Epithelial cell of proximal tubule (primary cell): Measurements from ENCODE around the gene CLMP. TPM values are rescaled to one million over a fixed set of nuclear protein-coding genes. Genes with fewer than 3 reads are reported as not detected.
"Not testable (repeated sequence)": the region's sequence is repeated elsewhere in the genome, so short reads cannot be mapped to it uniquely, and the experiment has no call there.

ENCODE experiments used
- DNase-seq: peaks from one replicate; pipeline ENCODE4 v3.0.0-alpha.2; 2011; ENCODE audit warnings: low read depth
- H3K4me3 ChIP-seq: 2 replicates; pipeline ENCODE4 v1.5.1; 2011; ENCODE audit warnings: low read depth, mild to moderate bottlenecking, low read length
- total RNA-seq: library from RNA; depleted of rRNA; stranded (reverse); fragments of >200 nt; gene quantifications from 2 replicates; pipeline ENCODE4 v1.2.3, GENCODE V29; 2015
- TF ChIP-seq, protein P1 (sequence below): conservative IDR thresholded peaks from 2 replicates; pipeline ENCODE4 v1.5.1; 2012; ENCODE audit warnings: low read depth, mild to moderate bottlenecking, low read length

Gene CLMP
- total RNA-seq, 1 donor from 2014 or later, result 19.0 TPM

DNA sequence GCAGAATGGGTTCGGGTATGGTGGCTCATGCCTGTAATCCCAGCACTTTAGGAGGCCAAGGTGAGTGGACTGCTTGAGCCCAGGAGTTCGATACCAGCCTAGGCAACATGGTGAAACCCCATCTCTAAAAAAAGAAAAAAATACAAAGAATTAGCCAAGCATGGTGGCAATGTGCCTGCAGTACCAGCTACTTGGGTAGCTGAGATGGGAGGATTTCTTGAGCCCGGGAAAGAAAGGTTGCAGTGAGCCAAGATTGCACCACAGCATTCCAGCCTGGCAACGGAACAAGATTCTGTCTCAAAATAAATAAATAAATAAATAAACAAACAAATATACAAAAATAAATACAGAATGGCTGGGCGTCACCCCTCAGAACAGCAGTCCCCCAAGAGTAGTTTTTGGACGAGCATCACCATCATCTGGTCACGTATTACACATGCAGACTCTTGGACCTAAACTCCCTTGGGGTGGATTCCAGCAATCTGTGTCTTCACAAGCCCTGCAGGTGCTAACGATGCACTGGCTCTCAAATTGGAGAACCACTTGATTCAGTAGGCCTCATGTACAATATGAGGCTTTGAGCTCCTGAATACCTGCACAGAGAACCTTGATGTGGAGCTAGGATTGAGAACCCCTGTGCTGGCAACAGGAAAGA is 33.5 kb downstream of the CLMP start:
- DNase-seq, result no peak

DNA sequence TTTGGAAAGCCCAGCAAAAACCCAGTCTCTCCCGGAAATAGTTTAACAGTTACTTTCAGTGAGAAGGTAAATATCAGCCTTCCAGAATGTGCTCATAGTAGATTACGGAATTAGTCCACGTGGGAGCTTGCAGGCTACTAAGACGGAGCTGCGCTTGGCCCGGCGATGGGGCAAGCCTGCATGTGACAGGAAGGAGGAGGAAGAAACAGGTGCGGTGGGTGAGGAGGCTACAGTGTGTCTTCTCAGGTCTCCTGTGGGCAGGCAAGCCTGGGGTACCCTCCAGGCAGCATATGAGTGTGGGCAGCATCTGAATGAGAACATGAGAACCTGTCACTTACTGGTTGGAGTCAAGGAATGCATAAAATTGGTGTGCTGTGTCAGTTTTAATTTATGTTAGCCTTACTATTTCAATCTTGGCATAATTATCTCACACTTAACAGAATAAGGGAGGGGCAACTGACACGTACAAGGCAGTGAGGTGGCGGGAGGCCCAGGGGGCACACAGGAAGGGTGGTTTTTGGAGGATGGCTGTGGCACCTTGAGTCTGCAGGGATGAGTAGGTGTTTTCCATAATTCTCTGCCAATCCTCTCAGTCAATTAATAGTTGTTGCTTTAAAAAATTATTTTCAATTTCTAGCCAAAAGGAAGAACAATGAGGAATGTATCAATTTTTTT is 35.7 kb downstream of the CLMP start:
- TF ChIP-seq, protein P1, sequence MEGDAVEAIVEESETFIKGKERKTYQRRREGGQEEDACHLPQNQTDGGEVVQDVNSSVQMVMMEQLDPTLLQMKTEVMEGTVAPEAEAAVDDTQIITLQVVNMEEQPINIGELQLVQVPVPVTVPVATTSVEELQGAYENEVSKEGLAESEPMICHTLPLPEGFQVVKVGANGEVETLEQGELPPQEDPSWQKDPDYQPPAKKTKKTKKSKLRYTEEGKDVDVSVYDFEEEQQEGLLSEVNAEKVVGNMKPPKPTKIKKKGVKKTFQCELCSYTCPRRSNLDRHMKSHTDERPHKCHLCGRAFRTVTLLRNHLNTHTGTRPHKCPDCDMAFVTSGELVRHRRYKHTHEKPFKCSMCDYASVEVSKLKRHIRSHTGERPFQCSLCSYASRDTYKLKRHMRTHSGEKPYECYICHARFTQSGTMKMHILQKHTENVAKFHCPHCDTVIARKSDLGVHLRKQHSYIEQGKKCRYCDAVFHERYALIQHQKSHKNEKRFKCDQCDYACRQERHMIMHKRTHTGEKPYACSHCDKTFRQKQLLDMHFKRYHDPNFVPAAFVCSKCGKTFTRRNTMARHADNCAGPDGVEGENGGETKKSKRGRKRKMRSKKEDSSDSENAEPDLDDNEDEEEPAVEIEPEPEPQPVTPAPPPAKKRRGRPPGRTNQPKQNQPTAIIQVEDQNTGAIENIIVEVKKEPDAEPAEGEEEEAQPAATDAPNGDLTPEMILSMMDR, result no peak
- no peak overlapping the region for H3K4me3 ChIP-seq
- no peak for DNase-seq

More for the DNA sequence above, 33.5 kb downstream of the CLMP start:
- TF ChIP-seq, protein P1, result no peak
- no peak overlapping the region for H3K4me3 ChIP-seq

DNA sequence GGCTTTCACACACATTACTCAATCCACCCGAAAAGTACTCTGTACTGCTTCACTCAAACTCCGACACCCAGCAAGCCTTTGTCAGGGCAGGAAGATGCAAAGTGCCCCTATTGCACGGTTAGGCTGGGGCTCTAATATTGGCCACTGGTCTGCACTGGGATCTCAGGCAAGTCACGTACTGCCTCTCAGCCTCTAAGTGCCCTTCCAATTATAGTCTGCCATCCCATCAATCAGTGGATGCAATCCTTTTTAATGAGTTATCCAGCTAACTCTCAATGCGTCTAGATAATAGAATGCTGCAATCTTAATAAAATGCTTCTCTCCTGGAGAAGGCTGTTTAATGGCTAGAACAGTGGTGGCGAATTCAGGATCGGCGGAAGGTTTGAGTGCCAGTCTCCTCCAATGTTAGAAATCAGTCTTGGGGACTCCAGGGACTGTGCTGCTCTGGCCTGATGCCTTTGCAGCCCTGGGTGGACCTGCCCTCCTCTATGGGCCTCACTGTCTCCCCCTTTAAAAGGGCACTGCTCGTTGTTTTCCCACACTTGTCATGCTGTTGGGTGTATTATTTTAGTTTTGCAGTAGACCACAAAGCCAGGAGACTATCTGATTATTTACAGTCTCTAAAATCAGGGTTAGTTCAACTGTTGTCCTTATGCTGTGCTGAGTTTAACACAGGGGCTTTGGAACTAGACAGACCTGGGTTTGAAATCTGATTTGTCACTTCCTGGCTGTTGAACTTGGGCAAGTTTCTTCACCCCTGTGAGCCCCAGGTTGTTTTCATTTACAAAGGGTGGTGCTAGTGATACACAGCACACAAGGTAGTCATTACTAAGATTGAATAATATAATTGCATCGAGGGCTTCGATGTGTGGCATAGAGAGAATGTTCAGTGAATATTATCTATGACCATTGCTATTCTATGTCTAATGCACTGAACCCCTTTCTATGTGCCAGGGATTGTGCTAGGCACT is 36.7 kb downstream of the CLMP start:
- H3K4me3 ChIP-seq, result no peak overlapping the region
- no peak for DNase-seq
- TF ChIP-seq, protein P1, result no peak

DNA sequence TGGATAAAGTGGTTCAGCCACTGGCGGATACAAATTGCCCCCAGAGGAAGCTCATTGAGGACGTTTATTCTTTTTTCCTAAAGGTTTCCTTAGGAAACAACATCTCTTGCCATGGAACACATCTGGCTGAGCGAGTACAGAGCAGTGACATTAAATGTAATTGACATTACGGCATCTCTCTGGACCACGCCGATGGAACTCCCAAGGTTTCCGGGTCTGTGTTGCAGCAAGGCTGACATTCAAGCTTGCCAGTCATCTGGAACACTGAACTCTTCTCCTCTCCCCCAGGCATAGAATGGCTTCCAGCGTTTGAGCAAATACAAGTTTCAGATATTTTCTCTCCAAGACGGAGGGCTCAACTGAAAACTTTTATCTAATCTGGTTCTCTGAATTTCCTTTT is 42.1 kb downstream of the CLMP start:
- DNase-seq, result no peak
- no peak overlapping the region for H3K4me3 ChIP-seq
- TF ChIP-seq, protein P1, result no peak

DNA sequence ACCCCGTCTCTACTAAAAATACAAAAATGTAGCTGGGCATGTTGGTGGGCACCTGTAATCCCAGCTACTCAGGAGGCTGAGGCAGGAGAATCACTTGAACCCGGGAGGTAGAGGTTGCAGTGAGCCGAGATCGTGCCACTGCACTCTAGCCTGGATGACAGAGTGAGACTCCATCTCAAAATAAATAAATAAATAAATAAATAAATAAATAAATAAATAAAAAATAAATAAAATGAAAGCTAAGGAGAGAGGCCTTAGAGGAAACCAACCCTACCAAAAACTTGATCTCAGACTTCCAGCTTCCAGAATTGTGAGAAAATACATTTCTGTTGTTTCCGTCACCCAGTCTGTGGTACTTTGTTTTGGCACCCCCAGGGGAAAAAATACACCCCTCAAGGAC is 42.7 kb downstream of the CLMP start:
- DNase-seq, H3K4me3 ChIP-seq: not testable (repeated sequence)

DNA sequence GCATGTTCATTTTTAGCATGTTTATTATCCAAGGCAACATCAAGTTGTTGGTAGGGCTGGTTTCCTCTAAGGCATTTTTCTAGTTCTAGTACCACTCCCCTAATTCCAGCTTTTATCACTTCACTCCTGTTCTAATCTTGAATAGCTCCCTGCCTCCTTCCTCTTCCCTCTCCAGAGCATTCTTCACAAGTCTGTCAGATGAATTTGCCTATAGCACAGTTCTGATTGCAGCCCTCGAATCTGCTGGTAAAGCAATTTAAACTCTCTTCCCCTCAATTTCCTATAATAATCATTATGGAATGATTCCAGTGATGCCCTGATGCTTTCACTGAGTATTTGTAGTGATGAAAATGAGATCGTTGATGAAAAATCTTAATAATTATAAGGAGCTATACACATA is 43.3 kb downstream of the CLMP start:
- no peak for DNase-seq
- no peak overlapping the region for H3K4me3 ChIP-seq
- TF ChIP-seq, protein P1, result no peak

DNA sequence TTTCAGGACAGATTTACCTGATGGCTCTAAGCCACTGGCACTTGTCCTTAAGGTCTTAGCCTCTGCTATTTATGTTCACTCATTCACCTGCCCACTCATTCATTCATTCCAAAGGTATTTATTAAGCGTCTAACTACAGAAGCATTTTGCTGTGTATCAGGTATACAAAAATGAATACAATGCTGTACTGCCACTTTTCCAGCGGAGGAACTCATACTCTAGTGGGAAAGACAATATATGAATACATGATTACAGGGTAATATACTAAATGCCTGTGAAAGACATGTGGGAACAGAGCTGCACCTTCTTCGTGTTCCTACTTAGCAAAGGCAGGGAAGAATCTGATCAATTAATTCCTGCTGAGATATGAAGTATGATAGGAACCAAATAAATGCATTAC is 43.7 kb downstream of the CLMP start:
- no peak overlapping the region for H3K4me3 ChIP-seq
- DNase-seq, result no peak
- TF ChIP-seq, protein P1, result no peak
